Measurements from ENCODE around the gene ZBTB6. TPM values are rescaled to one million over a fixed set of nuclear protein-coding genes. Genes with fewer than 3 reads are reported as not detected.
A peak's percentile ranks its signal among the peaks of the same experiment; 100 is the strongest.

ZBTB6 gene
- total and polyA plus RNA-seq, 9 of the 15 experiments (the other 6 are each of a cell fraction or from before 2014, with no cell fraction given): 1.4 to 7.2 (median 5.3) TPM

GRCh38 chr9:122940749-122941581 lies 27.8 kb upstream of the ZBTB6 start, which contains the start of gene RABGAP1 (continued):
- no peak for TF ChIP-seq LEF1 (IDR thresholded peaks at IDR 0.05)
- no peak for TF ChIP-seq UBTF (IDR thresholded peaks at IDR 0.05; ENCODE audit: borderline replicate concordance in 1 of 2, low read depth in 2 of 2, low read length in 2 of 2)
- 0 out of 2 replicates have a peak, but pooled peaks have one; percentile 11 for TF ChIP-seq SMARCA4 (IDR thresholded peaks at IDR 0.05)
- TF ChIP-seq HMGN3 (IDR thresholded peaks at IDR 0.05; ENCODE audit: borderline replicate concordance, extremely low read depth, insufficient read length, low read depth, low read length): peak; percentile 66
- TF ChIP-seq HOMEZ (CRISPR knock-in tag; IDR thresholded peaks at IDR 0.05): no peak
- TF ChIP-seq SUPT5H (IDR thresholded peaks at IDR 0.05): peak; percentile 69
- TF ChIP-seq ZFX (CRISPR knock-in tag; IDR thresholded peaks at IDR 0.05): peak; percentile 83
- no peak for TF ChIP-seq TRIM25 (IDR thresholded peaks at IDR 0.05; ENCODE audit: borderline replicate concordance)
- no peak for TF ChIP-seq SMARCC2 (IDR thresholded peaks at IDR 0.05; ENCODE audit: low read depth)
- TF ChIP-seq DLX4 (CRISPR knock-in tag; IDR thresholded peaks at IDR 0.05): no peak
- no peak; the same call in 1 of the 2 replicates for TF ChIP-seq E2F3 (CRISPR knock-in tag; IDR thresholded peaks at IDR 0.05)
- TF ChIP-seq CHD2 (IDR thresholded peaks at IDR 0.05; ENCODE audit: low read depth, low read length): peak; percentile 31; the same call in 1 of the 2 replicates
- peak; percentile 77 for TF ChIP-seq ARID4B (CRISPR knock-in tag; IDR thresholded peaks at IDR 0.05)
- peak; percentile 39 for TF ChIP-seq NFYB (IDR thresholded peaks at IDR 0.05; ENCODE audit: extremely low read depth, insufficient read length)
- TF ChIP-seq BCOR (IDR thresholded peaks at IDR 0.05): peak; percentile 62; the same call in 1 of the 2 replicates
- peak; percentile 66 for TF ChIP-seq RBBP5 (IDR thresholded peaks at IDR 0.05; ENCODE audit: borderline replicate concordance, insufficient read depth, low read length, poor library complexity, severe bottlenecking)
